NCI-H526 (cell line): Measurements from ENCODE around the gene LGI4.
A peak's percentile ranks its signal among the peaks of the same experiment; 100 is the strongest.
"Not testable (repeated sequence)": the region's sequence is repeated elsewhere in the genome, so short reads cannot be mapped to it uniquely, and the experiment has no call there.

Experiments
- DNase-seq, 2 experiments: peaks; one replicate each; lab custom pipeline; 2025; lab: John Stamatoyannopoulos, UW

LGI4 gene

DNA sequence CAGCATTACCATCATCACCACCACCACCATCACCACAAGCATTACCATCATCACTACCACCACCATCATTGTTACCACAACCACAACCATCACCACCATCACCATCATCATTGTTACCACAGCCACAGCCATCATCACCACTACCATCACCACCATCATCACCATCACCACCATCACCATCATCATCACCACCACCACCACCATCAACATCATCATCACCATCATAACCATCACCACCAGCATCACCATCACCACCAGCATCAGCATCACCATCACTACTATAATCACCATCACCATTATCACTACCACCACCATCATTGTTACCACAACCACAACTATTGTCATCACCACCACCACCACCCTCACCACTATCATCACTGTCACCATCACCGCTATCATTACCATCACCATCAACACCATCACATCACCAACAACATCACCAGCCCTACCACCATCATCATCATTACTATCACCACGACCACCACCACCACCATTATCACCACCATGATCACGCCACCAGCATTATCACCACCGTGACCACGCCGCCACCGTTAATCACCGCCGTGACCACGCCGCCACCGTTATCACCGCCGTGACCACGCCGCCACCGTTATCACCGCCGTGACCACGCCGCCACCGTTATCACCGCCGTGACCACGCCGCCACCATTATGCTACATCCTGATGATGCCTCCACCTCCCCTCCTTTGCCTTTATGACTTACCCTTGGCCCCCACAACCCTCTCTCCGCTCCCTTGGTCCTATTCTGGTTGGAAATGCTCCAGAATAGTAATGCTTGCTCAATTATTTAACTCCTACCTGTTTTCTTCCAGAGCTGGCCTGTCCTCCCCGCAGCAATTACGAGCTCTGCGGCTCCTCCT, 29.2 kb downstream of the LGI4 start:
- no peak for DNase-seq

GRCh38 chr19:35105047-35105410, 29.8 kb downstream of the LGI4 start:
- no peak for DNase-seq

- no peak for DNase-seq
Measured at GRCh38 chr19:35104361-35104760, 30.5 kb downstream of the LGI4 start.

DNA sequence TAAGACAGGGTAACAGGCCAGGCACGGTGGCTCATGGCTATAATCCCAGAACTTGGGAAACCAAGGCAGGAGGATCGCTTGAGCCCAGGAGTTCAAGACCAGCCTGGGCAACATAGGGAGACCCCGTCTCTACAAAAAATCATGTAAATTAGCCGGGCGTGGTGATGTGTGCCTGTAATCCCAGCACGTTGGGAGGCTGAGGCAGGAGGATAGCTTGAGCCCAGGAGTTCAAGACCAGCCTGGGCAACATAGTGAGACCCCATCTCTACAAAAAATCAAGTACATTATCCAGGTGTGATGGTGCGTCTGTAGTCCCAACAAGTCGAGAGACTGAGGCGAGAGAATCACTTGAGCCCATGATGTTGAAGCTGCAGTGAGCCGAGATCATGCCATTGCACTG, 31.2 kb downstream of the LGI4 start:
- DNase-seq, result not testable (repeated sequence)

- not testable (repeated sequence) for DNase-seq
Measured at GRCh38 chr19:35101949-35102348, 32.9 kb downstream of the LGI4 start.

- DNase-seq, result no peak
Measured at GRCh38 chr19:35100588-35101533, 34.0 kb downstream of the LGI4 start.

DNA sequence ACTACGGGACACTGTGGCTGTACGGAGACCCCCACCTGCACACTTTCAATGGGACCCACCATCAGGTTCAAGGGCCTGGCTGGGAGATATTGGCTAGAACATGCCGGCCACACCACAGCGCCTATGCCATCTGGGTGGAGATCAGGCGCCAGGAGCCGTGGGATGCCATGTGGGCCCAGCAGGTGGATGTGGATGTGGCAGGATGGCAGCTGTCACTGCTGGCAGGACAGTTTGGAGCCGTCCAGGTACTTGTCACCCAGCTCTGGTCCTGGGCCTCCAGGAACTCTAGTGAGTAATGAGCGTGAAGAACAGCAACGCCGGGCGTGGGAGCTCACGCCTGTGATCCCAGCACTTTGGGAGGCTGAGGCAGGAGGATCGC, 35.0 kb downstream of the LGI4 start:
- DNase-seq, result no peak

DNA sequence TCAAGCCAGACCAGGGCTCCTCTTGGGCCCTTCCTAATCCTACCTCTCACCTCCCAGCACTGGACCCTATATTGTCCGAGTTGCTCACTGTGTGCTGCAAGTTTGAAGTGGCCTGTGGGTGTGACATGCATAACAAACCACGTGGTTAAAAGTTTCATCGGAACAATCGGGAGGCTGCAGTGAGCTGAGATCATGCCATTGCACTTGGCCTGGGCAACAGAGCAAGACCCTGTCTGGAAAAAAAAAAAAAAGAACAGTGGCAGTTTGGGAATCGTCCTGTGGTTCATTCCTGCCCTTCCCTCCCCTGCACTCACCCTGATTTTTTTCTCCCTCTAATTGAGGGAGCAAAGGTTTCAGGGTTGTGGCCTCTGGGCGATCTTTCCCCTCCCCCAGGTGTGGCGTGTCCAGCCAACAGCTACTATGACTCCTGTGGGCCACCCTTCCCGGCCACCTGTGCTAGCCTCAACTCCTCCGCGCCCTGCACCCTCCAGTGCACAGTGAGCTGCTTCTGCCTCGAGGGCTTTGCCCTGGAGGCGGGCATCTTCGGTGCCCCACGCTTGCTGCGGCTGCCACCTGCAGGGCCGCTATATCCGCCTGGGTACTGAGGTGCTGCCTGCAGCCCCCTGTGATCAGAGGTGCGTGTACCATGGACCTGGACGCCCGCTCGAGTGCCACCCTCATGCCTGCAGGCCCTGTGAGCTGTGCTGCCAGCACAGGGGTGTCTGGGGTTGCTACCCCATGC, 35.5 kb downstream of the LGI4 start:
- DNase-seq, result no peak

- DNase-seq, result no peak
Measured at GRCh38 chr19:35098413-35099049, 36.3 kb downstream of the LGI4 start.

DNA sequence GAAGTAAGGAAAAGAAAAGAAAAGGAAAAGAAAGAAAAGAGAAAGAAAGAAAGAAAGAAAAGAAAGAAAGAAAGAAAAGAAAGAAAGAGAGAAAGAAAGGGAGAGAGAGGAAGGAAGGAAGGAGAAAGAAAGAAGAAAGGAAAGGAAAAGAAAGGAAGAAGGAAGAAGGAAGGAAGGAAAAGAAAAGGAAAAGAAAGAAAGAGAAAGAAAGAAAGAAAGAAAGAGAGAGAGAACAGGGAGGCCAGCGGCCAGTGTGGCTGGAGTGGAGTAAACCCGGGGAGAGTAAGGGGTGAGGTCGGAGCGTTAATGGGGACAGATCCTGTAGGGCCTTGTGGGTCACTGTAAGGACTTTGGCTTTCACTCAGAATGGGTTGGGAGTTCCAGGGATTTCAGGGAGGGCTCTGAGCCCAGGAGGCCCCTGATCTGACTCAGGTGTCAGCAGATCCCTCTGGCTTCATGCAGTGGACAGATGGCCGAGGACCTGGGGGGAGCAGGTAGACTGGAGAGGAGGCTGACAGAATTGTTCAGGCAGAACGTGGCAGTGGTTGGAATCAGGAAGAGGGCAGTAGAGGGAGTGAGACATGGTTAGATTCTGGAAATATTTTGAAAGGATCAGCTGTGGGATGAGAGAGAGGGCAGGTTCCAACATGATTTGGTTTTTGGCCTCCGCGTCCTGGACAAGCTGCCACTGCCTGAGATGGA, 39.0 kb downstream of the LGI4 start:
- DNase-seq, result no peak

- DNase-seq, result no peak
Measured at GRCh38 chr19:35094656-35095055, 40.2 kb downstream of the LGI4 start.

DNA sequence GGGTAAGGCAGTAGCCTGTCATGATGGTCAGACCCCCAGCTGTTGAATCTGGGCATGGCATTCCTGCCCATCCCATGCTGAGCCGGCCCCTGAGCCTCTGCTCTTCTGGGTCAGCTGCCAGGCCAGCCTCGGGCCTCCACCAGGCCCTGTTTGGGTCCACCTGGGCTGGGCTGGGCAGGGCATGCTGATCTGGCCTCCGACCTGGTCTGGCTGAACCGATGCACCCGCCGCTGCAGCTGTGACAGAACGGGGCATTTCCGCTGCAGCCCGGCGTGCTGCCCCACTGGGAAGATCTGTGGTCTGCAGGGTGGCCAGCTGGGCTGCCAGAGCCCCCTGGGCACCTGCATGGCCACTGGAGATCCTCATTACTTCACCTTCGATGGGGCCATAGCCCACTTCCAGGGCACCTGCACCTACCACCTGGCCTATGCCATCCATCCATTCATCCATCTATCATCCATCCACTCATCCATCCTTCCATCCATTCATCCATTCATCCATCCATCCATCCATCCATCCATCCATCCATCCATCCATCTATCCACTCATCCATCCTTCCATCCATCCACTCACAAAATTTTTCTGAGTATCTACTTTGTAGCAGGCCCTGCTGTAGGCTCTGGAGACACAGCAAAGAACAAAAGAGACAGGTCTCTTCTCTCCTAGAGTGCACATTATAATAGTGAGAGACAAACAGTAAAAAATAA, 40.8 kb downstream of the LGI4 start:
- no peak for DNase-seq

- DNase-seq, result no peak
Measured at GRCh38 chr19:35093430-35093829, 41.4 kb downstream of the LGI4 start.

DNA sequence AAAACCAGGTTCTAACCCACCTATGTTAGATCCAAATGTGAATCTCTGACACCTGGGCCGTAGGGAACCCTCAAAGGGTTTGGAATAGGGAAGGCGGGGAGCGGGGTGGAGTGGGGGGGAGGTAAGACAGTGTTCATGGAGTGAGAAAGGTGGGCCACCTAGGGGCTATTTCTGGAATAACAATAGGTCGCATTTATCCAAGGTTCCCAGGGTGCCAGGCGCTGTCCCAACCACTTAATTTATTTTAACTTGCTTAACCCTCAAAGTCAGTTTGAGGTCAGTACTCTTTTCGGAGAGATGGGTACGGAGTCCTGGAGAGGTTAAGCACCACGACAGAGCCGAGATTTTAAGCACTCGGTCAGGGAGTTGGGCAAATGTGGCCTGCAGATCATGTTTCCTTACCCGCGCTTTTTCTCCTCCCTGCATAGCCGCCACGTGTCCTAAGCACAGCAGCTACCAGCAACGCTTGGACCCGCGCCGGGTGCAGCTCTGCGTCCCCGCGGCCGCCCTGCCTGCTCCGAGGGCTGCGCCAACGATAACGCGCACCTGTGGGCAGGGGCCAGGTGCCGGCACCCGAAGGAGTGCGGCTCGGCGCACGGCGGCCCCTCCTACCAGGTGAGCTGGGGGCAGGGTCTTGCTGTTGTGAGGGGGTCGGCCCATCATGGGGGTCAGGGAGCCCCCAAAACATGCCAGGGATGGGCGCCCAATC, 44.2 kb downstream of the LGI4 start:
- peak; percentile 78 to 94 for DNase-seq

DNA sequence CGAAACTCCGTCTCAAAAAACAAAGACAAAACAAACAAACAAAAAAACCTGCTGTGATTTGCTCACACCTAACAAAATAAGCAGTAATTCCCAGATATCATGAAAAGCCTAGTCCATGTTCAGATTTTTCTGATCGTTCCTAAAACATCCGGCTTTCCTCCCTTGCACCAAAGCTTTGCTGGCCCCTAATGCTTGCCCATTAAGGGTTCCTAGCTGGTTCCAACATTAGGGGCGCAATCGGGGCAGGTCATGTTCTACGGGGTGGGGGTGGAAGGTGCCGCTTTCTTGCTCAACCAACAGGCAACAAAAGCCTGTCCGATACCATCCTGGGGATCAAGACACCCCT, 44.7 kb downstream of the LGI4 start:
- DNase-seq, result no peak

DNA sequence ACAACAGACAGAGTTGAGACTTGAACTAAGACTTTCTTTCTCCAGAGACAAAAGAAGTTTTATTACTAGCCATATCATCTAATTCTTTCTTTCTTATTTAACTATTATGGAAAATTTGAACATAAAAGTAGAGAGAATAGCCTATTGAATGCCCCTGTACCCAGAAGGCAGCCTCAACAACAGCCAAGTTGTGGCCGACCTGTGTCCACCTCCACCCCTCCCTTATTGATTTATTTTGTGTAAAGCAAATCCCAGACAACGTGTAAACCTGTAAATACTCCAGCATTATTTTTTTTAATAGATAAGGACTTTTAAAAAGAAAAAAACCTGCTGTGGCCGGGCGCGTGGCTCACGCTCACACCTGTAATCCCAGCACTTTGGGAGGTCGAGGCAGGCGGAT, 45.3 kb downstream of the LGI4 start:
- DNase-seq, result no peak

GRCh38 chr19:35088131-35088913, 46.5 kb downstream of the LGI4 start:
- no peak for DNase-seq

GRCh38 chr19:35087393-35087792, 47.5 kb downstream of the LGI4 start:
- DNase-seq, result no peak

GRCh38 chr19:35086455-35086854, 48.4 kb downstream of the LGI4 start:
- no peak for DNase-seq
